SKM-1 (cell line): ENCODE measurements around the gene HSPG2.

ENCODE experiments used
- DNase-seq: peaks from one replicate; lab custom pipeline; 2025; ENCODE audit not compliant: unreplicated experiment; lab: John Stamatoyannopoulos, UW

HSPG2 gene

GRCh38 chr1:21849909-21850576 is 87.1 kb downstream of the HSPG2 start:
- no peak for DNase-seq

GRCh38 chr1:21848524-21849174 is 88.5 kb downstream of the HSPG2 start:
- no peak for DNase-seq

- DNase-seq, result no peak
Observed at GRCh38 chr1:21847223-21848205, 89.6 kb downstream of the HSPG2 start.

- DNase-seq, result no peak
Observed at GRCh38 chr1:21845646-21846641, 91.2 kb downstream of the HSPG2 start.

GRCh38 chr1:21843996-21844395 is 93.1 kb downstream of the HSPG2 start:
- DNase-seq, result no peak

GRCh38 chr1:21843208-21843607 is 93.9 kb downstream of the HSPG2 start:
- DNase-seq, result no peak

GRCh38 chr1:21842606-21843162 is 94.4 kb downstream of the HSPG2 start:
- no peak for DNase-seq

- no peak for DNase-seq
Observed at GRCh38 chr1:21841852-21842466, 95.2 kb downstream of the HSPG2 start.

- DNase-seq, result no peak
Observed at GRCh38 chr1:21840981-21841380, 96.1 kb downstream of the HSPG2 start.

GRCh38 chr1:21839337-21840037 is 97.6 kb downstream of the HSPG2 start:
- DNase-seq, result no peak

- no peak for DNase-seq
Observed at GRCh38 chr1:21838359-21839157, 98.6 kb downstream of the HSPG2 start.

GRCh38 chr1:21837476-21837875 is 99.6 kb downstream of the HSPG2 start:
- no peak for DNase-seq

- DNase-seq, result no peak
Observed at GRCh38 chr1:21836729-21837128, 100.4 kb downstream of the HSPG2 start.

GRCh38 chr1:21836010-21836409 is 101.1 kb downstream of the HSPG2 start:
- no peak for DNase-seq

GRCh38 chr1:21834666-21835065 is 102.4 kb downstream of the HSPG2 start:
- DNase-seq, result no peak

GRCh38 chr1:21834094-21834493 is 103.0 kb downstream of the HSPG2 start:
- DNase-seq, result no peak

- no peak for DNase-seq
Observed at GRCh38 chr1:21833392-21833976, 103.6 kb downstream of the HSPG2 start.

GRCh38 chr1:21831454-21831970 is 105.6 kb downstream of the HSPG2 start:
- DNase-seq, result no peak
